PC-3 (cell line): ENCODE data around the gene SYAP1.

ENCODE experiments used
- CTCF ChIP-seq: fragments of 300-600 bp; sonication (generic); conservative IDR thresholded peaks from 2 replicates; pipeline ENCODE4 v1.5.1; 2017; ENCODE audit warnings: antibody characterized with exemption, low read depth, mild to moderate bottlenecking, low read length
- EZH2 ChIP-seq: fragments of 300-600 bp; sonication (generic); IDR thresholded peaks from one replicate; pipeline ENCODE4 v1.6.1; 2017; ENCODE audit warnings: antibody characterized with exemption, mild to moderate bottlenecking, low read length; ENCODE audit not compliant: unreplicated experiment

DNA sequence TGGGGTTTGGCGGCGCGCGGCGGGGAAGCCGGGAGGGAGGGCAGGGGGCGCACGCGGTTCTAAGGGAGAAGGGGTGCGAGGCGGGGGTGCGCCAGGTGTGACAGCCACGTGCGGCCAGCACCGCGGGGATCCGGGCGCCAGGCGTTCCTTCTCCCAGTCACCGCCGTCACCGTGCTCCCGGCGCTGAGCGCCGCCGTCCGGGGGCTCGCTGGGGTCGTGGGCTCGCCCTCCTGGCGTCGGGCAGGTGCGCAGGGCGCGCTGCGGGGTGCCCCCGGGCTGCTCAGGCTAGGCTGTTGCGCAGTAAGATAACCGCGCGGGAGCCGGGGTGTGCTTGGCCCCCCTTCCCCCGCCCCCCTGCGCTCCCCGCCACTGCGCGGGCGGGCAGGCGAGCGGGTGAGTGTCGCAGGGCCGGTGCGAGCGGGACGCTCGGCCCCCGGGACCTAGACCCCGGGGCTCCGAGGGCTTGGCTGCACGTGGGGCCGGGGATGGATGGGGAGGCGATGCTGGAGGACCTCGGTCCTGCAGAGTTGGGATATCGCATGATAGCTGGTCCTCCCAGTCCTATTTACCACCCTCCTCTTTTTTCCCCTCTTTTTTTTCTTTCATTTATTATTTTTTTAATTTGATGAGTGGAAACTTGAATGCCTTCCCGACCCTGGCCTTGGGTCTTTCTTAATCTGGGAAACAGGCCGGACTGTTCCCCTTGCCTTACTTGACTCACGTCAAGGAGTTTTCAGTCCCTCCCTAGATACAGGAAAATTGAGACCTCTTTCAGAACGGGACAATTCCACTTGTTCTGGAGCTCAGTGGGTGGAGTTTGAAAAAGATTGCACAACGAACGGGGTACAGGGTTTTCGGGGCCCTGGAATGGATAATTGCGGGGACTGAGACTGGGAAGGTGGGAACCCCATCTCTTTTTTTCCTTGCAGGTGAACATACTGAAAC, 67.7 kb downstream of the SYAP1 start:
- TF ChIP-seq CTCF (no peak), EZH2 (no peak)
